Epidermal melanocyte (primary cell): ENCODE measurements around the gene TUBA4A.
"Not testable (repeated sequence)": the region's sequence is repeated elsewhere in the genome, so short reads cannot be mapped to it uniquely, and the experiment has no call there.

Experiments
- DNase-seq: peaks from one replicate; pipeline ENCODE4 v3.0.0; 2011; ENCODE audit warnings: low spot score; ENCODE audit not compliant: insufficient read length

Gene TUBA4A

GRCh38 chr2:219287116-219287440 is 33.4 kb upstream of the TUBA4A start:
- DNase-seq = not testable (repeated sequence)

- DNase-seq = no peak
These were observed 32.9 kb upstream of the TUBA4A start for GRCh38 chr2:219286436-219287115.

GRCh38 chr2:219285894-219286425 is 32.2 kb upstream of the TUBA4A start:
- DNase-seq = no peak

- no peak for DNase-seq
These were observed 31.6 kb upstream of the TUBA4A start for GRCh38 chr2:219285373-219285735.

- DNase-seq = no peak
These were observed 31.0 kb upstream of the TUBA4A start for GRCh38 chr2:219284501-219285372.

GRCh38 chr2:219282943-219283581 is 29.3 kb upstream of the TUBA4A start:
- no peak for DNase-seq

GRCh38 chr2:219282375-219282774 is 28.7 kb upstream of the TUBA4A start:
- DNase-seq = no peak

GRCh38 chr2:219281588-219281987 is 27.9 kb upstream of the TUBA4A start:
- DNase-seq = no peak

- DNase-seq = no peak
These were observed 26.9 kb upstream of the TUBA4A start for GRCh38 chr2:219280651-219281050.

- no peak for DNase-seq
These were observed 26.3 kb upstream of the TUBA4A start for GRCh38 chr2:219279916-219280516.

GRCh38 chr2:219279151-219279915 is 25.6 kb upstream of the TUBA4A start, which contains the start of gene DNAJB2:
Gene DNAJB2 (plus strand): TSS chr2:219279366. CDS start chr2:219279834, 468 bp downstream.
- peak; percentile 99 for DNase-seq

GRCh38 chr2:219278655-219279150 is 25.0 kb upstream of the TUBA4A start:
- no peak for DNase-seq

- peak; percentile 60 for DNase-seq
These were observed 24.3 kb upstream of the TUBA4A start for GRCh38 chr2:219277703-219278654.

GRCh38 chr2:219274361-219274921 is 20.7 kb upstream of the TUBA4A start:
- no peak for DNase-seq

GRCh38 chr2:219273937-219274336 is 20.2 kb upstream of the TUBA4A start:
- DNase-seq = no peak

GRCh38 chr2:219272995-219273394 is 19.3 kb upstream of the TUBA4A start:
- DNase-seq = no peak

- DNase-seq = no peak
These were observed 18.6 kb upstream of the TUBA4A start for GRCh38 chr2:219272356-219272755.

GRCh38 chr2:219271021-219271420 is 17.3 kb upstream of the TUBA4A start:
- DNase-seq = no peak

- no peak for DNase-seq
These were observed 16.3 kb upstream of the TUBA4A start for GRCh38 chr2:219270055-219270372.
